GM12801 (cell line): ENCODE results near the gene ACOX3.

Source experiments
- TF ChIP-seq, protein P1 (sequence below): IDR thresholded peaks from one replicate; pipeline ENCODE4 v1.5.1; 2011; ENCODE audit warnings: control low read depth; ENCODE audit not compliant: insufficient read length; ENCODE audit errors: extremely low read depth

ACOX3 gene

DNA sequence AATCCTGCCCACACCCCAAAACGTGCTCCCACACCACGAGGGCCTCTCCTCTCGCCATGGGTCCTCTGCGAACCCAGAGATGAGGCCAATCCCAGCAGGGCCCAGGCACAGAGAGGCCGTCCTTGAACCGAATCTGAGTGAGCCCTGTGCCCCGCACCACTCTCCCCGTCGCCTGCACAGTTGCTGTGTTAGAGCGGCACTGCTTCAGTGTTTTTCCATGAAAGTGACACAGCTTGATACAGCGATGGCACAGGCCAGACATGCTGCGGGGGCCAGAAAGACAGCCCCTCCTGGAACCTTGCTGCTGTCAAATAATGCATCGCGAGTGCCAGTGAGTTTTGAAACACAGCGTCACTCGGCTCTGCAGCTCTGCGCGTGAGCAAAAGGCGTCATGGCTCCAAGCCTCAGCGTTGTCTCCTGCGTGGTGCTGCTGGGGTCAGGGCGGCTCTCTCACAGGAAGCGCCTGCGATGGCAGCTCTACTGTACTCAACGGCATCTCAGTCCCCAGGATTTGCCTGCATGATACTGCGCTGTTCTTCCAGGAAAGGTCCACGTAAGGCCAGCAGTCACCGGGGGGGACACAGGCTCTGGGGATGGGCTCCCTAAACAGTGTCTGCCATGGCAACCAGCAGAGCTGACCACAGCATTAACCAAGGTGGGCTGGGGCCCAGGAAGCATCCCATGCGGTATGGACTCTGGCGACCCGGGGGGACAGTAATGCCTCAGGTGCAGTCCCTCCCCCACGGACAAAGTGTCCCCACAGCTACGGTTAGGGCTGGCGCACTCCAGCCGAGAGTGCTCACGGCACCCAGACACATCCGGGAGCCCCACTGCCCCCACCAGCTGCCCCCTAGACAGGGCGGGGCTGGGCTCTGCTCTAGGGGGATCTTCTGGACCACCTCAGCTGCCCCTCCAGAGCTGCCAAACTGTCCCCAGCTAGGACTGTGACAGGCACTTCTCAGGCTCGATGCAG, 63.1 kb downstream of the ACOX3 start:
- TF ChIP-seq, protein P1, sequence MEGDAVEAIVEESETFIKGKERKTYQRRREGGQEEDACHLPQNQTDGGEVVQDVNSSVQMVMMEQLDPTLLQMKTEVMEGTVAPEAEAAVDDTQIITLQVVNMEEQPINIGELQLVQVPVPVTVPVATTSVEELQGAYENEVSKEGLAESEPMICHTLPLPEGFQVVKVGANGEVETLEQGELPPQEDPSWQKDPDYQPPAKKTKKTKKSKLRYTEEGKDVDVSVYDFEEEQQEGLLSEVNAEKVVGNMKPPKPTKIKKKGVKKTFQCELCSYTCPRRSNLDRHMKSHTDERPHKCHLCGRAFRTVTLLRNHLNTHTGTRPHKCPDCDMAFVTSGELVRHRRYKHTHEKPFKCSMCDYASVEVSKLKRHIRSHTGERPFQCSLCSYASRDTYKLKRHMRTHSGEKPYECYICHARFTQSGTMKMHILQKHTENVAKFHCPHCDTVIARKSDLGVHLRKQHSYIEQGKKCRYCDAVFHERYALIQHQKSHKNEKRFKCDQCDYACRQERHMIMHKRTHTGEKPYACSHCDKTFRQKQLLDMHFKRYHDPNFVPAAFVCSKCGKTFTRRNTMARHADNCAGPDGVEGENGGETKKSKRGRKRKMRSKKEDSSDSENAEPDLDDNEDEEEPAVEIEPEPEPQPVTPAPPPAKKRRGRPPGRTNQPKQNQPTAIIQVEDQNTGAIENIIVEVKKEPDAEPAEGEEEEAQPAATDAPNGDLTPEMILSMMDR, result no peak

DNA sequence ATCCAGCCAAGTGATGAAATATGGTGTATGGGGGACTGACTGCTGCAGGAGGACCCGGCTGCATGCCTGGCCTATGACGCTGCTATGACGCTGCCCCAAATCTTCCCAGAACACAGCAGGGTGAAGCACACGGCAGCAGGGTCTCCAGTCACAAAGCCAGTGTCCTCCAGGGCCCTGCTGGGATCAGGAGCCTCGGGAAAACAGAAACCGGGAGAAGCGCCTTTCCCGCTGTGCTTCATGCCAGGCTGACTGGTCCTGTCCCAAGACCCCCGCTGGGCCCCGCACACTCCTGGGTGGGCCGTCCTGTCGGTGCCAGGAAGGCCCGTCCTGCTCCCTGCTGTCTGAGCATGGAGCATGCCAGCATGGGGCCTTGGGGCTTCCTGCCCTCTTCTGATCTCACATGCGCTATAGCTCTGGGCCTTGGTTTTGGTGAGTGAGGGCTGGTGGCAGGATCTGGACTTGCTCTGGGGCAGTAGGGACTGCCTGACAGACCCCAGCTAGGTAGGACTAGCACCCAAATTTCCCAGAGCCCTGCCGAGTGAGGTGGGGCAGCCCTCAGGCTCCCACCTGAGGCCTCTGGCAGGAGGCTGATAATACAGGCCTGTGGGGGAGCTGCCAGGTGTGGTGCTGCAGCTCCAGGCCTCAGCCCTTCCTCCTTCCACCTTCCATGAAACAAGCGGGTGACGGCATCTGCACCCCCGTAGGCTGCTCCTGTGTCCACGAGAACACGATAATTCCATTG, 64.0 kb downstream of the ACOX3 start:
- TF ChIP-seq, protein P1, result no peak

DNA sequence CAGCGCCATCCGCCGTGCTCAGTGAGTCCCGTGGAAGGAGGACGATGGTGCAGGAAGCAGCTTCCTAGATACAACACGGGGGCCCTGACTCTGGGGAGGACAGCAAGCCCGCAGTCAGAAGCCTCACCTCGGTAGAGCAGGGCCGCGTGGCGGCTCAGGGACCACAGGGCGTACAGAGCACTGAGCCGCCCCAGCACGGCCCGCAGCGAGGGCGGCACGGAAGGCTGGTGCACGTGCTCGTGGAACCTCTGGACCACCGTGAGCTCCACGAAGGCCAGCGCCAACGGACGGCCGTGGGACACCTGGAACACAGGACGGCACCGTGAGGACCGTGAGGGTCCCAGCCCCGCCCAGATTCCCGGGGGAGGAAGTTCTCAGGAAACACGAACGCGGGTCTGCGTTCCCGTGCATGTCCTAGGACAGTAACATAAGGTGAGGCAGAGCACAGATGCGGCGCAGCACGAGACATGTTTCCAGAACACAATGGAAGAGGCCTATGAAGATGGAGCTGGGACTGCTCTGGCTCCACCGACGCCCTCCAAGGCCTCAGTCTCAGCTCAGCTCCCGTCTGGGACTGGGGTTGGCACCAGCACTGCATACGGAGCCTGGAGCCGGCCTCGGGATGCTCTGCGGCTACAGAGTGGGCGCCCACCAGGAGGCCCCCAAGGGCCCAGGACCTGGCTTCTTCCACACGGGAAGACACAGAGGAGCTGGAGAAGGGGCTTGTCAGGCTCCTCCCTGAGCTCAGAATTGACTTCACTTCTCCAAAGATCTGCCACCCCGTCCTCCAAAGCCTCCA, 65.5 kb downstream of the ACOX3 start:
- TF ChIP-seq, protein P1, result no peak

DNA sequence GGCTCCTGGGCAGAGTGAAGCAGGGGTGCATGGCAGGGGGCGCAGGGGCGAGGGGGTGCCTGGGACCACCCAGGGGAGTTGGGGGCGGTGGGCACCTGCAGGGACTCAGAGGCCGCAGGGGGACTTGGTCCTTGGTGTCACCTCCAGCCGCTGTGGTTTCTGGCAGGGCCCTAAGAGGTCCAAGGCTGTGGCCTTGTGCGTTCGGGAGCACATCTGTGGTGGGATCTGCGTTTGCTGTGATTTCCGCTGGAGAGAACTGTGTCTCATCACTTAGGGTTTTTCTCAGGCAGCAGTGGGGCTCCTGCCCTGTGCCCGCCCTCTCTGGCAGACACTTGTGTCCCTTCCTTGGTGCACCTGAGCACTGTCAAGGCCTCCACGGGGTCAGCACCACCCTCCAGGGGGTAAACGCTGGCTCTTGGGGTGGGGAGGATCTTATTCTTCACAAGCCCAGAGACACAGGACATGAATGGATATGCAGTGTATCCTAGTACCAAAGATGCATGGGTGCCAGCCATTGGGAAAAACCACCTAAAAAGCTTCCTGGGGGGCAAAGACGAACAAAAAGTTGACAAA, 66.5 kb downstream of the ACOX3 start:
- TF ChIP-seq, protein P1, result no peak

DNA sequence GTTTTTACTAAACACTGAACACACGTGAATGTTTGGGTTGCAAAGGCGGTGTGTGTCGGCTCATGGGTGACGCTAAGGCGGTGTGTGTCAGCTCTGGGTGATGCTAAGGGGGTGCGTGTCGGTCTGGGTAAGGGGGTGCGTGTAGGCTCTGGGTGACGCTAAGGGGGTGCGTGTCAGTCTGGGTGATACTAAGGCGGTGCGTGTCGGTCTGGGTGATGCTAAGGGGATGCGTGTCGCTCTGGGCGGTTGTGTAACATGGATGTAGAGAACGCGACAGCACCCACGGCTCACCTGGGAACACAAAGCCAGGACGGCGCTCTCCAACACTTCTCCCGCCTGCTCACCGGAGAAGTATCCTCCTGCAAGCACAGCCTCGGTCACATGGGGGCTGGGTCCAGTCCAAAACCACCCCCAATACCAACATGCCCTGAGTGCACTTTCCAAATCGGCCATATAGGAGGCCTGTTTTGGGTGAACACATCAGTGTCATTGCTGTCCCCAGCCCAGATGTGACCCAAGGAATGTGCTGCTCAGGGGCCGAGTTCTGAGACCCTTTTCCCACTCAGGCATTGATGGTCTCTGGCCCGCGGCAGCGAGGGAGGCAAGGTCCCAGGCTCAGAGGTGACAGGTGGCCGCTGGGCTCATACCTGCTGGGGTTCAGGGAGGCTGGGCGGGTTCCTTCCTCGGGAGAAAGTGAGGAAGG, 67.1 kb downstream of the ACOX3 start:
- TF ChIP-seq, protein P1, result no peak

DNA sequence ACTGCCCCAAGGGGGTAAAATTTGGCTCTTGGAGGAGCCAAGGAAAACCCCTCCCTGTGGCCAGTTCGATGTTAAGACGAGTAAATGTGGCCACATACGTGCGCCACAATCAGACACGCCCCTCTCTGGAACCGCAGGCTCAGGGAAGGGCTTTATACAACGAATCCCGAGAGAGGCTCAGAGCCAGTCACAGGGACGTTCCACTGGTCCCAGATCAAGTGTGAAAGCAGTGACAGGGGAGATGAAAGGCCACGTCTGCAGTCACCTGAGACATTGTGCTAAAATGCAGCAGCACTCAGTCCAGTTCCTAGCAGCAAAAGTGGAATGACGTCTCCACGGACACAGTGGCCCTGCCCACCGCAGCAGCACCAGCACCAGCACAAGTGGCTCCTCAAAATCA, 68.0 kb downstream of the ACOX3 start:
- TF ChIP-seq, protein P1, result no peak
